KOPT-K1 (cell line): ENCODE data around the gene OR10K1.
"Not testable (repeated sequence)": the region's sequence is repeated elsewhere in the genome, so short reads cannot be mapped to it uniquely, and the experiment has no call there.

Source experiments
- H3K27ac ChIP-seq: fragments of 200-600 bp; sonication (generic); 2 replicates; pipeline ENCODE4 v1.5.1; 2016; ENCODE audit warnings: antibody characterized with exemption, mild to moderate bottlenecking, low read depth, low read length; ENCODE audit not compliant: poor library complexity, severe bottlenecking
- H3K36me3 ChIP-seq: fragments of 200-600 bp; sonication (generic); 2 replicates; pipeline ENCODE4 v1.5.1; 2017; ENCODE audit warnings: antibody characterized with exemption, mild to moderate bottlenecking, low read length, moderate library complexity; ENCODE audit not compliant: insufficient read depth
- H3K9me3 ChIP-seq: fragments of 200-600 bp; sonication (generic); 2 replicates; pipeline ENCODE4 v1.5.1; 2017; ENCODE audit warnings: antibody characterized with exemption, low read length, mild to moderate bottlenecking; ENCODE audit not compliant: insufficient read depth, poor library complexity, severe bottlenecking

Gene OR10K1, protein sequence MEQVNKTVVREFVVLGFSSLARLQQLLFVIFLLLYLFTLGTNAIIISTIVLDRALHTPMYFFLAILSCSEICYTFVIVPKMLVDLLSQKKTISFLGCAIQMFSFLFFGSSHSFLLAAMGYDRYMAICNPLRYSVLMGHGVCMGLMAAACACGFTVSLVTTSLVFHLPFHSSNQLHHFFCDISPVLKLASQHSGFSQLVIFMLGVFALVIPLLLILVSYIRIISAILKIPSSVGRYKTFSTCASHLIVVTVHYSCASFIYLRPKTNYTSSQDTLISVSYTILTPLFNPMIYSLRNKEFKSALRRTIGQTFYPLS

DNA sequence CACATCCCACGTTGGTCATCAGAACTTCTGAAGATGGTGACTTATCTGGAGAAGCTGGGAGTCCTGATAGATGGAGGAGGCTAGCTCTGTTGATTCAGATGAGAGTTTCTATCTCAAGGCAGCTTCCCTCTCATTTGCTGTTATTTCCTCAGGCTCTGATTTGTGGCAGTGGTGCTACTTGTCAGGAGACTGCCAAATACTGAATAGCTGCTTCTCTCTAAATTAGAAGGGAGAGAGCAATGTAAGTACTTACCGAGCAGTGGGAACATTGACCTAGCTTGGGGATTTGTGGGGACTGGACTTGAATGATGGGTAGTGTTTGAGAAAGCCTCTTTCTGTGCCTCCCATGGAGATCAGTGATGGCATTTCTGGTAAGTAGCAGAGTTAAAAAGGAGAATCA lies at the start of gene OR10K1:
Gene OR10K1, plus strand, starts transcription at position 301 of the 400 bp plus-strand sequence. CDS start 3,728 bp downstream, outside the sequence.
- no peaks in the 10 kb centered on the region for H3K9me3 ChIP-seq
- H3K36me3 ChIP-seq, result no peaks in the 10 kb centered on the region
- H3K27ac ChIP-seq, result no peak within 1 kb of the TSS

DNA sequence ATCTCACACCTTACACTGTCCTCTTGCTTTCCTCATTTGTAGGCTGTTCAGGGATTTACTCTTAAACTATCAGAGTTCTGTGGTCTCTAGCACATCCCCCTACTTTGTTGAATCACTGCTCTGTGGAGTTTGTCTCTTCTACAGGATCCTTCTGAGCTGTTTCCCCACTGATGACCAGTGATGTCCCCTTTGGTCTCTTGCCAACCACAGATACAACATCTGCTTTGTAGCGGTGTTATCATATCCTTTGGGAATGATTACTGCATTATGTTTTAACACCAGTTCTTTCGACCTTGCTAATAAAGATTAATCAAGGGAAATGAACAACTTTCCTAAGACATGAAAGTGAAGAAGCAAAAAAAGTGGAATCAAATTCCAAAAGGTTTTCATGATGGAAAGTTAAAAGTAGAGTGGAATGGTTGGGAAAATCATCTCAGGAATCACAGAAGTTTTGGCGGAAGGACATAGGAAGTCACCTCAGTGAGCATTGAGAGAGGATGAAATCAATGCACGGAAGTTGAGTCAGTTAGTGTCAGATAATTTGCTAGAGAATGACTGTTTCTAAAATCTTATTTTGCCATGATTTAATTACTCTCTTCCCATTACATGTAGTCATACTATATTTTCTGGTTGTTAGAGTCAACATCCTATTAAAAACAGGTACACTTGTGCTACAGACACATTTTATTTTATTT lies 46.8 kb upstream of the OR10K1 start:
- Histone ChIP-seq H3K36me3 (no peaks in the 10 kb centered on the region), H3K27ac (no peak overlapping the region), H3K9me3 (no peaks in the 10 kb centered on the region)

- Histone ChIP-seq H3K9me3 (no peaks in the 10 kb centered on the region), H3K27ac (no peak overlapping the region), H3K36me3 (no peaks in the 10 kb centered on the region)
Observed at GRCh38 chr1:158417586-158417985, 44.0 kb upstream of the OR10K1 start.

DNA sequence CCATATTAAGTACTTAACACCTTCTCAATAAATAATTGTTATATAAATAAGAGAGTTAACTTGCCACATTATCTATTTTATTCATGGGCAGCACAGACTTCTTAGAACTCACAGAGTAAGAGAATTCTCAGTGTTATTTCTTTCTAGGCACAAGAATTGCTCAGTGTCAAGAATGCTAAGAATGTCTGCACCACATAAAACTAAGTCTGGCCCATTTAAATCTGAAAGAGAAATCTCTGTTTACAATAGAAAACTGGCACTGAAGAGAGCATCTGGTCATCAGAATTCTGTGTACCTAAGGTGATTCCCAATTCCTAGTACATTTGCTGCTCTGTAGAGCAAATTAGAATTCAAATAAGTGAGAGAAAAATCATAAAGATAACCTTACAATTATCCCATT lies 39.4 kb upstream of the OR10K1 start:
- H3K36me3 ChIP-seq, result no peaks in the 10 kb centered on the region
- no peaks in the 10 kb centered on the region for H3K9me3 ChIP-seq
- H3K27ac ChIP-seq, result no peak overlapping the region

DNA sequence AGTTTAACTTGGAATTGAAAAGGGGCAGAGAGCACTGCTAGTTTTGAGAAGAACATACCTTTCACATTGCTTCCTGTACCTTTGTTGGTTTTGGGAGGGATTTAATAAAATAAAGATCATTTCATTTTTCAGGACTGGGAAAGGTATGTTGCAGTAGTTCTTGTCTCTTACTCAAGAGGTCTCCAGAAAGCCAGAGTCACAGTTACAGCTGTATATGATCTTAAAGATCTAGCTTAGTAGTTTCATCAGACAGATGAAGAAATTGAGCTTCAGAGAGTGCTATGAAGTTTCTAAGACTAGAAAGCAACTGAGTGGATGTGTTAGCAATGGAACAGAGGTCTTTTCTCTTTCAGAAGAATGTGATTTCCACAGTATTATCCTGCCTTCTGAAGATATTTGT lies 36.6 kb upstream of the OR10K1 start:
- Histone ChIP-seq H3K27ac (peak overlapping the region; percentile 66), H3K36me3 (no peaks in the 10 kb centered on the region), H3K9me3 (no peaks in the 10 kb centered on the region)

GRCh38 chr1:158426137-158426536 lies 35.5 kb upstream of the OR10K1 start, which contains the start of gene OR10K2:
Gene OR10K2 (minus strand): TSS chr1:158426237. CDS start chr1:158420866, 5,371 bp downstream.
- Histone ChIP-seq H3K36me3 (no peaks in the 10 kb centered on the region), H3K27ac (peak within 1 kb of the TSS; percentile 66), H3K9me3 (peaks cover 6% of the 10 kb centered on the region)

- not testable (repeated sequence) for H3K27ac ChIP-seq, H3K36me3 ChIP-seq
- H3K9me3 ChIP-seq, result peaks cover 27% of the 10 kb centered on the region
Observed at GRCh38 chr1:158430163-158430562, 31.5 kb upstream of the OR10K1 start.

DNA sequence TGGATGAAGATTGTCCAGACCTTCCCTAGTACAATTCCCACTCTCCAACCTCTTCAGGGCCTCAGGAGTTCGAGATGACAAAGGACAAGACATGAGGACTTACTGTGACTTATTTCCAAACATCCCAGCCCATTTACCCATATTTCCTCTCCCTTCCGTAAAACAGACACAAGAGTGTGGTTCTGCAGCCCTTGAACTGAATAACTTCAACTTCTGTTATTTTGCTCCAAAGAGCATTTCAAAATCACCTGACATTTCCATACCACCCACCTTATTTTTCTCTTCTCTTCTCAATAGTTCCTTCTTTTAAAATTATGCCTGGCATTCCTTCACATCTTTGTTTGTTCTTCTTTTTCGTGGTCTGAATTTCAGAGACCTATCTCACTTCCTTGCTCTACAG lies 26.9 kb upstream of the OR10K1 start:
- peak overlapping the region; percentile 17 for H3K27ac ChIP-seq
- no peaks in the 10 kb centered on the region for H3K36me3 ChIP-seq
- peaks cover 28% of the 10 kb centered on the region for H3K9me3 ChIP-seq

- Histone ChIP-seq H3K9me3 (peaks cover 2% of the 10 kb centered on the region), H3K27ac (peak overlapping the region; percentile 64), H3K36me3 (no peaks in the 10 kb centered on the region)
Observed at GRCh38 chr1:158445376-158445775, 16.3 kb upstream of the OR10K1 start.

- H3K9me3 ChIP-seq, result peaks cover 28% of the 10 kb centered on the region
- no peaks in the 10 kb centered on the region for H3K36me3 ChIP-seq
- no peak overlapping the region for H3K27ac ChIP-seq
Observed at GRCh38 chr1:158454537-158454936, 7.1 kb upstream of the OR10K1 start.

DNA sequence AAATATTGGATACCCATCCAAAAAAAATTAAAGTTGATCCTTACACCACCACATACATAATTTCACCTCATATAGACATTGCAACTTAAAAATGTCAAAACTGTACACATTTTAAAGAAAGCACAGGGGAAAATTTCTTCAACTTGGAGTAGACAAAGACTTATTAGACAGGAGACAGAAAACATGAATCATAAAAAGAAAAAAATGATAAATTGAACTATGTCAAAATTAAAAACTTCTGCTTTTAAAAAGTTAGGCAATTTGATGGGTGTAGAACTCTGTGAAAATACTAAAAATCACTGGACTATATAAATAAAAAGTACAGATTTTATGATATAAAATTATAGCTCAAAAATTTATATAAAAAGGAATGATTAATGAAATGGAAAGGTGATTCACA lies 4.4 kb upstream of the OR10K1 start:
- Histone ChIP-seq H3K9me3 (peaks cover 14% of the 10 kb centered on the region), H3K36me3 (no peaks in the 10 kb centered on the region), H3K27ac (no peak overlapping the region)

- Histone ChIP-seq H3K27ac (no peak overlapping the region), H3K36me3 (no peaks in the 10 kb centered on the region), H3K9me3 (peaks cover 4% of the 10 kb centered on the region)
Observed at GRCh38 chr1:158458263-158458662, 3.4 kb upstream of the OR10K1 start.

GRCh38 chr1:158471920-158472319 lies 10.3 kb downstream of the OR10K1 start, which contains the start of gene OR10R2:
Gene OR10R2 (plus strand): TSS chr1:158472220. CDS start chr1:158472326, 106 bp downstream.
- Histone ChIP-seq H3K9me3 (peaks cover 5% of the 10 kb centered on the region), H3K27ac (no peak within 1 kb of the TSS), H3K36me3 (no peaks in the 10 kb centered on the region)

GRCh38 chr1:158485455-158485854 lies 23.8 kb downstream of the OR10K1 start:
- Histone ChIP-seq H3K27ac (no peak overlapping the region), H3K36me3 (no peaks in the 10 kb centered on the region), H3K9me3 (no peaks in the 10 kb centered on the region)

DNA sequence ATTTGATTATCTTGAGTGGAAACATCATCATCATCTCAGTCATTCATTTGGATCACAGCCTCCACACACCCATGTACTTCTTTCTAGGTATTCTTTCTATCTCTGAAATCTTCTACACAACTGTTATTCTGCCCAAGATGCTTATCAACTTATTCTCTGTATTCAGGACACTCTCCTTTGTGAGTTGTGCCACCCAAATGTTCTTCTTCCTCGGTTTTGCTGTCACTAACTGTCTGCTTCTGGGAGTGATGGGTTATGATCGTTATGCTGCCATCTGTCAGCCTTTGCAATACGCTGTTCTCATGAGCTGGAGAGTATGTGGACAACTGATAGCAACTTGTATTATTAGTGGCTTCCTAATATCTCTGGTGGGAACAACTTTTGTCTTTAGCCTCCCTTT lies 29.7 kb downstream of the OR10K1 start:
- H3K27ac ChIP-seq, result peak overlapping the region; percentile 88
- no peaks in the 10 kb centered on the region for H3K9me3 ChIP-seq
- no peaks in the 10 kb centered on the region for H3K36me3 ChIP-seq
